ENCODE data around the gene SKOR1. TPM values are rescaled to one million over a fixed set of nuclear protein-coding genes. Genes with fewer than 3 reads are reported as not detected.
A peak's percentile ranks its signal among the peaks of the same experiment; 100 is the strongest.

SKOR1 gene
- polyA plus RNA-seq, 1 of the 3 experiments (the other 2 are of a cell fraction) = 0.26 TPM

GRCh38 chr15:67796196-67797127 is 28.8 kb upstream of the SKOR1 start:
- Histone ChIP-seq H2AFZ (ENCODE audit: low read depth) (no peak overlapping the region), H3K4me3 (ENCODE audit: low read depth in 2 of 2, low read length in 1 of 2) (no peak overlapping the region), H3K36me3 (replicated peaks in 1 of 2; ENCODE audit: control insufficient read depth in 1 of 2, insufficient read depth in 2 of 2, low read length in 1 of 2) (peaks cover 0 to 15% of the 10 kb centered on the region in 2 experiments), H3K4me1 (ENCODE audit: control insufficient read depth in 1 of 2, insufficient read depth in 2 of 2, low read depth in 1 of 2, low read length in 1 of 2) (peaks cover 7 to 16% of the 10 kb centered on the region in 2 experiments), H3K27ac (ENCODE audit: low read depth in 2 of 2, low read length in 1 of 2) (no peak overlapping the region), H3K27me3 (ENCODE audit: insufficient read depth) (no peaks in the 10 kb centered on the region), H3F3A (replicated peaks; ENCODE audit: insufficient read depth) (peaks cover 4% of the 10 kb centered on the region), H3K4me2 (no peak overlapping the region), H3K9ac (no peak overlapping the region), H3K9me3 (peaks cover 8% of the 10 kb centered on the region; the same call in 1 of the 2 replicates), H4K20me1 (ENCODE audit: insufficient read depth) (no peaks in the 10 kb centered on the region), H3K79me2 (ENCODE audit: insufficient read depth) (no peaks in the 10 kb centered on the region), H3K9me2 (no peaks in the 10 kb centered on the region)
- POLR2A ChIA-PET = no interaction called here
- WGBS (ENCODE audit: low lambda C conversion rate) = 95% methylated on average over 4 of the region's 4 CpGs
- CTCF ChIA-PET = interaction anchor here (0.7 kb wide), 1 partner anchor 135 kb away, joined by 3 read pairs; no protein-coding TSS in a partner anchor
- DNase-seq = no peak
- TF ChIP-seq CHD2 (IDR thresholded peaks at IDR 0.05; ENCODE audit: low read length, partially characterized antibody) (no peak), PBX3 (IDR thresholded peaks at IDR 0.05) (no peak), POLR2AphosphoS5 (IDR thresholded peaks at IDR 0.05; ENCODE audit: low read depth, low read length) (no peak), RFX5 (IDR thresholded peaks at IDR 0.05; ENCODE audit: low read length) (no peak), YY1 (IDR thresholded peaks at IDR 0.05; ENCODE audit: low read depth) (no peak), SMC3 (IDR thresholded peaks at IDR 0.05; ENCODE audit: low read depth, low read length) (no peak), EZH2phosphoT487 (IDR thresholded peaks at IDR 0.05; ENCODE audit: borderline replicate concordance, low read depth) (no peak), ZBTB33 (IDR thresholded peaks at IDR 0.05; ENCODE audit: borderline replicate concordance, low read depth) (no peak)

GRCh38 chr15:67799801-67800205 is 25.5 kb upstream of the SKOR1 start:
- ChIA-PET CTCF (interaction anchor here (1.7 kb wide), 1 partner anchor 343 kb away, joined by 5 read pairs; no protein-coding TSS in a partner anchor), POLR2A (no interaction called here)
- H3K4me1 ChIP-seq (ENCODE audit: control insufficient read depth in 1 of 2, insufficient read depth in 2 of 2, low read depth in 1 of 2, low read length in 1 of 2) = peaks cover 0 to 12% of the 10 kb centered on the region in 2 experiments; a peak in 1 of 4 replicates
- H3K9me2 ChIP-seq = no peaks in the 10 kb centered on the region
- DNase-seq = peak; percentile 45
- peaks cover 8% of the 10 kb centered on the region; the same call in 1 of the 2 replicates for H3K9me3 ChIP-seq
- WGBS (ENCODE audit: low lambda C conversion rate) = 88% methylated on average over 4 of the region's 6 CpGs
- H3K4me3 ChIP-seq (ENCODE audit: low read depth in 2 of 2, low read length in 1 of 2) = no peak overlapping the region
- no peak overlapping the region for H3K9ac ChIP-seq
- no peak overlapping the region for H2AFZ ChIP-seq (ENCODE audit: low read depth)
- no peaks in the 10 kb centered on the region for H4K20me1 ChIP-seq (ENCODE audit: insufficient read depth)
- H3K79me2 ChIP-seq (ENCODE audit: insufficient read depth) = no peaks in the 10 kb centered on the region
- TF ChIP-seq RFX5 (IDR thresholded peaks at IDR 0.05; ENCODE audit: low read length) (no peak), EP300 (IDR thresholded peaks at IDR 0.05; ENCODE audit: borderline replicate concordance in 1 of 2, low read depth in 1 of 2, low read length in 1 of 2) (peak in 1 of 2 experiments; percentile 31; a peak in 1 of 4 replicates)
- H3K36me3 ChIP-seq (replicated peaks in 1 of 2; ENCODE audit: control insufficient read depth in 1 of 2, insufficient read depth in 2 of 2, low read length in 1 of 2) = peaks cover 0 to 7% of the 10 kb centered on the region in 2 experiments
- no peaks in the 10 kb centered on the region for H3K27me3 ChIP-seq (ENCODE audit: insufficient read depth)
- H3K27ac ChIP-seq (ENCODE audit: low read depth in 2 of 2, low read length in 1 of 2) = no peak overlapping the region
- no peak overlapping the region for H3K4me2 ChIP-seq
- no peaks in the 10 kb centered on the region for H3F3A ChIP-seq (replicated peaks; ENCODE audit: insufficient read depth)
